HG02943 (cell line): ENCODE results near the gene SEC22A.

Source experiments
- ATAC-seq: cut with Tn5 transposase; IDR thresholded peaks from one replicate; pipeline ENCODE4 v1.9.1; 2021; ENCODE audit warnings: mild to moderate bottlenecking, low read depth, moderate library complexity; ENCODE audit not compliant: unreplicated experiment

The SEC22A gene

GRCh38 chr3:123286308-123287023, 84.7 kb downstream of the SEC22A start:
- ATAC-seq = no peak

- no peak for ATAC-seq
Observed at GRCh38 chr3:123287051-123287961, 85.6 kb downstream of the SEC22A start.

DNA sequence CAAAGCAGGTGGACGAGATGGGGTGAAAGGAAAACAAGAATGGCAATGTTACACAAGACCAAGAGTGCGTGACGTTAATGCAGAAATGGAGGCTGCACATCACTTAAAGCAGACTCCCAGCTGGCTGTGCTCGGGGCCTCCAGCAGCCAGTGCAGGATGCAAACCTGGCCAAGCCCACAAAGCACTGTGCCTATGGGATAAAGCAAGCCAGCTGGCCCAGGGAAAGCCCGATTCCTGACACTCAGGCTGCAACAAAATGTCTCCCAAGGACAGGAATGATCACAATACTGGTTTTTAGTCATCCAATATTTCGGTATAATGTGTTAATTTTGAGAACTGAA, 86.2 kb downstream of the SEC22A start:
- ATAC-seq = no peak

- no peak for ATAC-seq
Observed at GRCh38 chr3:123289391-123290106, 87.8 kb downstream of the SEC22A start.

- no peak for ATAC-seq
Observed at GRCh38 chr3:123290107-123290930, 88.6 kb downstream of the SEC22A start.

DNA sequence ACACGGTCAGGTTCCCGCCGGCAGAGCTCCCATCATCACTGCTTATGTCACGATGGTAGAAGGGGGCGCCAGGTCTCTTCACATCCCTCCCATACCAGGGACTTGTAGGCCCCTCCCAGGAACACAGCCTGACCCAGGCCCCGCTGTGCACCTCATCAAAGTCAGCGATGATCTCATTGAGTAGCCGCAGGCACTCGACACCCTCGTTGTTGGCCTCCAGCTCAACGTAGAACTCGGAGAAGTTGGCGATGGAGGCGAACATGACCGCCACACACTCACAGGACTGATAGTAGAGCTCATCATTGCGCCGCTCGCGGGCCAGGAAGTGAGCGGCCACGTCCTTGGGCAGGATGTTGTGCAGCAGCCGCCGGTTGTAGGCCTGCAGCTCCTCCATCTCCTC, 89.2 kb downstream of the SEC22A start:
- no peak for ATAC-seq

GRCh38 chr3:123291404-123291803, 89.7 kb downstream of the SEC22A start:
- no peak for ATAC-seq

DNA sequence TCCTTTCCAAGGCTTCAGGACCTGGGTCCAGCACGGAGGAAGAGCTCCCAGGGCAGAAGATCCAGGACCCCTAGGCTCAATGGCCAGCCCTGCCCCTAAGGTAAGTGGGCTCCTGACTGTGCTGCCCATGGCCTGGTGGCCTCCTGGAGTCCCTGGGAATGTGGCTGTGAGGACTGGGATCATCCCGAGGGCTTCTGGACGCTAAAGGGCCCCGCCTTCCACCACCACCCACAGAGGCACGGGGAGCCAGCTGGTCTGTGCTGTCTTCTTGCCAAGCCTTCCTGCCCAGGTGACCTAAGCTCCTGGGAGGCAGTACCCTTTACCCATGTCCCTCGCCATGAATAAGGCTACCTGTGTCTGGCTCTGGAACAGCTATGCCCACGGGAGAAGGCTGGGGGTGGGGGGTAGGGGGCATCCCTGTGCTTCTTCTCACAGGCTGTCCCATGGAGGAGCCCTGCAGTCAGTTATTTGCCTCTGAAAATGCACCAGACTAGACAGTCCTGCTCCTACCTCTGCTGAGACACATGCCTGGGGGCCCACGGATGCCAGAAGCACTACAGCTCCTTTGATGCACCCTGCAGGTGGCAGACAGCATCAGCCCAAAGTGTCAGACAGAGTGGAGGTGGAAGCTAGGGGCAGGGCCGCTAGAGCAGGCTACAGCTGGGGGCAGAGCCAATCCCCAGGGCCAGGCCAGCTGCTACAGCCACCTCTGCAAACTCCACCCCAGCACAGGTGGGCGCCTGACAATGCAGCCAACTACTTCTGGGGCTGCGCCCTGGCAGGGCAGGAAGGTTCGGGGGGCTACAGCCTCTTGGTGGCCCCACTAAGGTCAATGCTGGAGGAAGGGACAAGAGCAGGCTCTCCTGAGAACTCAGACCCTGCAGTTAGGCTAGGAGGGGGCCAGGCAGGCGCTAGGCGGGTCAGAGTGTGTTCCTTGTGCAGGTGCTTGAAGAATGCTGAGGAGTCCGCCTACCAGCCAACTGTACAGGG, 90.9 kb downstream of the SEC22A start:
- no peak for ATAC-seq

GRCh38 chr3:123294296-123294938, 92.7 kb downstream of the SEC22A start:
- ATAC-seq = no peak

DNA sequence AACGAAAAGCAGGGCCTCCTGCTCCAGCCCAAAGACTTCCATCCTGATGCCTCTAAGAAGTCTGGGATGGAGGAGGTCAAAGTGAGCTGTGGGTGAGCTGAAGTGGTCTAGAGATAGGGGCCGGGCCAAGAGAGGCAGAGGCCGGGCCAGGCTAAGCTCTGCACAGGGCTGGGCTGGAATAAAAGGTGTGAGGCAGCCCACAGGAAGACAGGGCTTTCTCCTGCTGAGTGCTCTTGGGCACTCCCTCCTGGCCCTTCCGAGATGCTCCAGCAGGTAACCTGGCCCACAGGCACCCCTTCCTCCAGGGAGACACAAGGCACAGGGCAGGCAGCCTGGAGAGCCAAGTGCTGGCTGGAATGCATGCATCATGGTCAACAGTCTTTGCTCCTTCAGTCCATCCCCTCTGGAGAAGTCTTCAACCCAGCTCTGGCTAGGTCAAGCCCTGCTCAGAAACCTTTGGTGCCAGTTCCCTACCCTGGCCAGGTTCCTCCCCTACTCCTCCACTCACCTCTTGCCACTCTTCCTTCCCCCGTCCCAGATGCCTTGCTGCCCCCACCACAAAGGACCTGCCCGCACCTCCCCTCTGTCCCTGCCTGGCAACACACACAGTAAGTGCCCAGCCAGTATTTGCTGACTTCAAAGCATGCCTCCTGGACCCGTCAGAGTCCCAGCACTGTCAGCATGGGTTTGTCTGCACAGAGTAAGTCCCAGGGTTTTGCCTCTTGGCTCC, 93.6 kb downstream of the SEC22A start:
- no peak for ATAC-seq

GRCh38 chr3:123295901-123296250, 94.1 kb downstream of the SEC22A start:
- no peak for ATAC-seq

GRCh38 chr3:123296261-123296660, 94.5 kb downstream of the SEC22A start:
- no peak for ATAC-seq

GRCh38 chr3:123296836-123297626, 95.3 kb downstream of the SEC22A start:
- ATAC-seq = no peak

DNA sequence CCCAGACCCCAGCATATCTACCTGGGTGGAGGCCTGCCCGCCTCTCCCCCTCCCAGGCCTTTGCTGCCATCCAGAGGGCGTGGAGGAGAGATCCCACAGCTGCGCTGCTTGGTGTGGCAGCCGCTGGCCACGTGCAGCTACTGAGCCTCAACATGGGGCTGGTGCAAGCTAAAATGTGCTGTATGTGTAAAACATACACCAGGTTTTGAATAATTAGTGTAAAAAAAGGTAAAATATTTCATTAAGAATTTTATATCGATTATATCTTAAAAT, 95.8 kb downstream of the SEC22A start:
- no peak for ATAC-seq

- no peak for ATAC-seq
Observed at GRCh38 chr3:123298903-123299302, 97.2 kb downstream of the SEC22A start.

- no peak for ATAC-seq
Observed at GRCh38 chr3:123299581-123299980, 97.8 kb downstream of the SEC22A start.

- ATAC-seq = no peak
Observed at GRCh38 chr3:123300056-123300455, 98.3 kb downstream of the SEC22A start.

GRCh38 chr3:123300583-123300982, 98.8 kb downstream of the SEC22A start:
- no peak for ATAC-seq
